T47D (cell line): ENCODE results near the gene FHDC1.

Source experiments
- DNase-seq, 2 experiments: peaks; one replicate each; pipeline versions ENCODE4 v3.0.0 to v3.0.0-alpha.2; 2011 to 2012; ENCODE audit warnings: low read depth in 1 of 2, low spot score in 1 of 2
- JUND ChIP-seq: IDR thresholded peaks from 2 replicates; pipeline ENCODE4 v1.6.1; 2012; ENCODE audit warnings: low read depth
- in situ Hi-C: cut with HindIII; loops from 2 replicates; pipeline ENCODE4 v1.10.0; 2016; ENCODE audit warnings: low sequenced_read_pairs, low pct_unique_long_range_greater_than_20kb

The FHDC1 gene

DNA sequence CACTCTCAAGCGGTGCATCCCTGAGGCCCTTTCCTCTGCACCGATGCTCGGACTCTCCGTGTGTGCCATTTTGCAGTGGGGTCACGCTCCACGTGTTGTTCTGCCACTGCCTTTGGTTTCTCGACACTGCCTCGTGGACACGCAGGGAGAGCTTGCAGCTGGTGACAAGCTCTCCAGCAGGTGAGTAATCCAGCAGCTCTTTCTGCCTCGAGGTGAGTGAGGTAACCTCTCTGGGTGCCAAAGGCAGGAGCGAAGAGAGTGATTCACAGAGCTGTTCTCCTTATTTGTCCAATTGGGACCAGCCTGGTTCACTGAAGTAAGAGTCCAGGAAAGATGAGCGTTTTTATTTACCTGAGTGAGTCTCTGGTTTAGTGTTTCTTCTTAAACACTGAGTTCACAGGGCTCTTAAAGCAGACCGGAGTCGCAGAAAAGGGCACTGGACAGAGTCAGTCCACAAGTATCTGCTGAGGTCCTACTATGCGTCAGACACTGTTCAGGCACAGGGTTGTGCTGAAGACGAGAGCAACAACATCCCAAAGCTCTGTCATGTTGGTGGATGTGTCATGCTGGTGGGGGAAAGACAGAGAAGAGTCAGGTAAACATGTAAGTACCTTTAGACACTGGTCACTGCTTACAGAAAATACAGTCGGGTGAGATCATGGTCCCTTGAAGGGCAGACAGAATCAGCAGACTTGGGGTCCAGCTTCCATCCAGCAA lies 61.8 kb downstream of the FHDC1 start:
- in situ Hi-C loops = no loop called here
- DNase-seq = peak; percentile 41 to 79
- no peak for TF ChIP-seq JUND

DNA sequence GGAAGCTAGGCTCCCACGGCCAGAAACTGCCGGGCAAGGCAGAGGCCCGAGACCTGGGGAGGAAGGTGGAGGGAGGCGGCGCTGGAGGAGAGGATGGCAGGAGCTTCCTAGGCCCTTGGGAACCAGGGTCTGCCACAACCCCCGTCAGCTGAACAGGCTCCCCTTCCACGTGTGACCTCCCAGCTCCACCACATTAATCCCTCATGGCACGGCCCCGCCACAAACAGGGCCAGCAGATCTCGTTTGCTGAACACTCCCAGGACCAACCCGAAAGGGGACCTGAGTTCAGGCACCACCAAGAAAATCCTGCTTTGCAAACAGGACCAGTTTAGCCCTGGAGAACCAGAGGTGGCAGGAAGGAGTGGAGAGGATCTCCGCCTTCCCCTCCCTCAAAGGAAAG lies 62.7 kb downstream of the FHDC1 start:
- TF ChIP-seq JUND = no peak
- in situ Hi-C loops = no loop called here
- DNase-seq = no peak

DNA sequence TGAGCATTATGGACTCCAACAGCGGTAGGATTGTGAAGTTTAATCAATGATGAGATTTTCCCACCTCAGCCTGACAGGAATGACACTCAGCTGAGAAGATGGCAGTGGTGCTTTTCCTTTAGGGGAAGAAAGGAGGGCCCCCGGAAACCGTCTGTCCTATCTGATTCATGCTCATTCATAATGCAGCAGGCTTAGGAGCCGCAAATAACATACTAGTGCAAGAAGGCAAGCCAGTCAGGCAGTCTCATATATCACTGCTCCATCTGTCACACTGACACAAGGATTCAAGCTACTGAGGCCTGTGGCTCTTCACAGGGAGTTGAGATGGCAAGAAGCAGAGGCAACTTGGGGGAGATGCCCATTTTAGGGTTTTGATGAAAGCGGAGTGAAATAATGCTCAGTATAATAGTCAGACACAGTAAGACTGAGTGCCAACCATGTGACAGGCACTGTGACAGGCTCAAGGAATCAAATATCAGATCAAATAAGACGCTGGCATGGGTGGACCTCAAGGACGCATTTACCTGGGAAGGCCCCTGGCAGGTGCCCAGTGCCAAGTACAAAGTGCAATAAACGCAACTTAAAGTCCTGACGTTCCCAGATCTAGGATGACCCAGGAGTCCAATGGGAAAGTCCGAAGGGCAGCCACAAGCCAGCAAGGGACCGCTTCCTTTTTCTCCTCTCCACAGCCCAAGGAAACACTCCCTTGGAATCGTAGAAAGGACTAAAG lies 63.4 kb downstream of the FHDC1 start:
- DNase-seq = no peak
- in situ Hi-C loops = no loop called here
- no peak for TF ChIP-seq JUND

DNA sequence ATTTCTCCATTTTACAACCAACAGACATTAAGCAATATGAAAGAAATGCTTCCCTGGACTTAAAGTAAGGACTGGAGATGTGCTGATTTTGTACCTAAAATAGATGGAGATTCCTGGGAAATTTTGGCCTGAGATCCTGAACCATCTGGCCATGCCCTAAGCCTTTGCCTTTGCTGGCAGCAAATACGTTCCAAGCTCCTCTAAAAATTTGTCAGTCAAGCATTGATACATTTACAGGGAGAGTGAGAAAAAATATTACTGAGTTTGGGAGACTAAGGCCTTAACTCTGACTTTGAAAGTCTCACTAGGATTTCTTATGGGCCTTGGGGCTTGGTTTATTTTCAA lies 63.9 kb downstream of the FHDC1 start:
- in situ Hi-C loops = no loop called here
- DNase-seq = no peak
- TF ChIP-seq JUND = no peak

DNA sequence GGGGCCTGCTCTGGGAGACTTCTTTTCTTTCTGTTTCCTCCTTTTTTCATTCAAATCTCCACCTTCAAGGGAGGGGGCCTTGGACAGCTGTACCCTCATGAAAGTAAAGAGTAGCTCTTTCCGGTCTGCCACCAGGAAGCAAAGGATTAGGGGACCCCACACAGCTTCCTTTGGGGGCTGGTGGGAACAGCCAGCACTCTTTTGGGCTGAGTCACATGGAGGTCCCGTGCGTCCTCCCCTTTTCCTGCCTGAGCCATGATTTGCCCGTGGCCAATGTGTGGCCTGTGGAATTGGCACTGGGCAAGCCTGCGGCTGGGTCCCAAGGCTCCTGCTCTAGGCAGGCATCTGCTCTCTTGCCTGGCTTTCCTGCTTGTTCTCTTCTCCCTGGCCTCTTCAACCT lies 65.5 kb downstream of the FHDC1 start:
- no peak for DNase-seq
- in situ Hi-C loops = no loop called here
- no peak for TF ChIP-seq JUND

DNA sequence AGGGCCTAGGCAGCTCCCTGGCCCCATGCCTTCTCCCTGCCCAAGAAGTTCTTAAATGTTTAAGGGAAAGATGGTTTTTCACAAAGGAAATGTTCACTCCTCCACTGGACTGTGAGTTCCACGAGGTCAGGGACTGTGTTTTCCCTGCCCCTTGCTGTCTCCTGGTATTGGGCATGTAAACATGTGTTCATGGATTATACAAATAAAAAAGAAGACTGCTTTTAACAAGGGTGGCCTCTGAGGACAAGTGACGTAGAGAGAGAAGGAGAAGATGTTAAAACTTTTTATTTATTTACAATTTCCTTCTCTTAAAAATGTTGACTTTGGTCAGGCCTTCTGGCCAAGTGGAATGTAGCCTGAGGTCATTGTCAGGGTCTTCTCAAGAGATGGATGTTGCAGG lies 66.0 kb downstream of the FHDC1 start:
- TF ChIP-seq JUND = no peak
- DNase-seq = no peak
- in situ Hi-C loops = no loop called here

DNA sequence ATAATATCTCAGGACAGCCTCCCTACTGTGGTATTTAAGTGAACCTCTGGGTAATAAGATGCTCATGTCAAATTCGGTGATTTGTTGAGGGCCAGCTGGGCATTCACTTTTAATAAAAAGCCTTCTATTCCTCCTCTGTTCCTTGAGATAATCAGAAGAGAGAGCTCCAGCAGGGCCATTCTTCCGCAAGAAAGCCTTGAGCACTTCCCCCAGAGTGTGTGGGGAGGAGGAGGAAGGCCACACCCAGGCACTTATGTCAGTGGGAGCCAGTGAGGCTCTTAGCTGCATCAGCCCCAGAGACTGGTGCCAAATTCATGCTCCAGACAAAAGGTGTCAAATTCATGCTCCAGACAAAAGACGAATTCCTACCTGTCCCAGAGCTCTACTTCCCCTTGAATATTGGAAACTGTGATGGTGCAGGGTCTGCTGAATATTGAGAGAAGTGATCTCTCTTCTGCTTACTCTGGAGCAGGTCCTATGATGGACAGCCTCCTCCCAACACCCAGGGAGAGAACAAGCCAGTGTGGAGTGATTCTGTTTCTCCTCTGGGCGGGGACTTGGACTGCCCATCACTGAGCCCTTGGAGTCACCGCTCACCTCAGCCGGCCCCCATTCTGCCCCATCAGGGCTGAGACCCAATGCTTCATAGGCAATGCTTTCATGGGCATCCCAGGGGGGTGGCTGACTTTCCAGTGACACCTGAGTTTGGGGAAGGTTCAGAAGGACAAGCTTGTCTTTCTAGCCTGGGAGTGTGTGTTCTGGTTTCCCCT lies 68.1 kb downstream of the FHDC1 start:
- DNase-seq = no peak
- in situ Hi-C loops = no loop called here

DNA sequence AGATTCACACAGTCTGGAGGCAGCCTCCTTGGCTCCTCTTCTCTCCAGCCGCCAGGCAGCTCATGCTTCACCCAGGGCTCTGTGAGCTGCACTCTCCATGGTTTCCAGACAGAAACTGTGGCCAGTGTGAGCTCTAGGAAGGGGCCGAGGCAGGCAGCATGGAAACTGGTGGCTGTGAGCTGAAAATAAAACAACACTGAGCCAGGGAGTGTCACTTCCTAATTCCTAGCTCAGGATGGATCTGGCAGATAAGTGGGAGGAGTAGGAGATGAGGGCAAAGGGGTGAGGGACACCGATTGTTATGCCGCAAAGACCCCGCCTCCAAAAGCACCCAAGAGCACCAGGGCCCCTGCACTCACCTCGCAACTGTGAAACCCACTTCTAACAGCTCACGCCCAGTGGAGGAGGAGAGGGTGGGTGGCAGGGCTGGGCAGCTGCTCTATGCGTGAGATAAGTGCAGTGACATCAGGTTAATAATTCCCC lies 69.8 kb downstream of the FHDC1 start:
- in situ Hi-C loops = no loop called here
- no peak for DNase-seq
- TF ChIP-seq JUND = no peak

More for the DNA sequence above, 68.1 kb downstream of the FHDC1 start:
- TF ChIP-seq JUND = no peak

DNA sequence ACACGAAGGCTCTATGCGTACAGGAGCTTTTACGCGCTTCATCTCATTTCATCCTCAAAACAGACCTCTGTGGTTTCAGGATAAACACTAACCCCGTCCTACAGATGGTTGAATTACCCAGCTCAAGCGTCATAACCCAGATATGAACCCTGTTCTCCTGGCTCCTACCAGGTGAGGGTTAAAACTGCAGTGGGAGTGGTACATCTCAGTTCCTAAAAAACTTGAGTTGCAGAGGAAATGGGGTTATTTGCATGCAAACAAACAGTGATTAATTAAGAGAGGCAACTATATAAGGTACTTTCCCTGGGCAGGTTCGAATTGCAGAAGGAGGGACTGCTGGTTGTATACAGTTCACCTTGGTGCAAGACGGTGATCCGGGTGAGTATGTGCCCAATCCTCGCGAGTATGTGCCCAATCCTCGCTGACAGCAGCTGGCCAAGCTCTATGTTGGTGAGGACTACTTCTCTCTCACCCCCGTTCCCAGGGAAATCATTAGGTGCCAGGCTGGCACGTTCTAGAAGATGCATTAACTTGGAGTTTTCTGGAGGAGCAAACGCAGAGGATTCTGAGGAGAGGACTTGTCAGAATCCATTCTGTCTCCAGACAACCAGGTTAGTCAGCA lies 72.6 kb downstream of the FHDC1 start:
- no peak for TF ChIP-seq JUND
- in situ Hi-C loops = no loop called here
- DNase-seq = no peak

DNA sequence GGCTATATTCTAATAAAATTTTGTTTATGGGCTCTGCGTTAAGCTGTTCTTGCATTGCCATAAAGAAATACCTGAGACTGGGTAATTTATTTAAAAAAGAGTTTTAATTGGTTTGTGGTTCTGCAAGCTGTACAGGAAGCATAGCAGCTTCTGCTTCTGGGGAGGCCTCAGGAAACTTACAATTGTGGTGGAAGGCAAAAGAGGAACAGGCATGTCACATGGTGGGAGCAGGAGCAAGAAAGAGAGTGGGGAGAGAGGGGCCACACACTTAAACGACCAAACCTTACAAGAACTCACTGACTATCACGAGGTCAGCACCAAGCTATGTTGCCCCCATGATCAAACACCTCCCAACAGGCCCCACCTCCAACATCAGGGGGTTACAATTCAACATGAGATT lies 74.0 kb downstream of the FHDC1 start:
- DNase-seq = no peak
- no peak for TF ChIP-seq JUND
- in situ Hi-C loops = no loop called here

DNA sequence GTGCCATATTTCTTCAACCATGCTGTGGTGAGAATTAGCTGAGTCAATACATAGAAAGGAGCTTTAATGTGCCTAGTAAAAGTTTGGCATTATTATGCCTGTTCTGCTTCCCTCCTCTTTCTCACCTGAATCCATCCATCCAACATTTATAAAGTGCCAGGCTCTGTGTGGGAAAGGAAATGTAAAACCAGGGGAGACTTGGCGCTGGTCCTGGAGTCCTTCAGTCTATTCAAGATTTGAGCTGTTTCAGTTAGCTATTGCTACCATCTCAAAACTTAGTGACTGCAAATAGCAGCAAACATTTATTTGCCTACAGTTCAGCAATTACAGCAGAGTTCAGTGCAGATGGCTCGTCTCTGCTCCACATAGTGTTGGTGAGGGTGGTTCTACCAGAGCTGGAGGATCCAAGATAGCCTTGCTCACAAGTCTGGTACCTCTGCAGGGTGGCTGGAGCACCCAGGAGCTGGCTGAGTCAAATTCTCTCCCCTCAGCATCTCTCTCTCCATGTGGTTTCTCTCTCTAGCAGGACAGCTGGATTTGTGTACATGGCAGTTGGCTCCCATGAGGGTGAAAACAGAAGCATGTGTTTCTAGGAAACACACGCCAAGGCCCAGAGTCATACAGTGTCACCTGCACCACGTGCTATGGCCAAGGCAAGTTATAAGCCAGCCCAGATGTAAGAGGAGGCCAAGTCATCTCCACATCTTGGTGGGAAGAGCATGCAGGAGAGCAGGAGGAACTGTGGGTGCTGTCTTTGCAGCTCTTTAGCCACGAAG lies 77.3 kb downstream of the FHDC1 start:
- no peak for DNase-seq
- in situ Hi-C loops = no loop called here
- TF ChIP-seq JUND = no peak

DNA sequence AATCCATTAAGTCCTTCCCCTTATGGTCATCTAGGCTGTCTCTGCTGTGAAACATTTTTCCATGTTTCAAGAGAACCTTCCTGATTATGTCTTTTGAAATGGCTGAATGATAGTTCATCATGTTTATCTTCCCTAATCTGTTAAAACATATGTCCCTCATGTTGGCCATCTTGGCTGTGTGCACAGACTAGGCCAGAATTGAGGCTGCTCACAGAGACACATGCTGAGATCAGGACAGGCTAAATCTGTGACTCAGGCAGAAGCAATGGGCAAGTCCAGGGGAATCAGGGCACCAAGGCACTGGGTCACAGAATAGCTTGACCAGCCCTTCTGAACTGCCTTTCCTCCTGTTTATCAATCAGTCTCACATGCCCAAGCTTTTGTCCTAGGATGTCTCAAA lies 78.3 kb downstream of the FHDC1 start:
- no peak for TF ChIP-seq JUND
- no peak for DNase-seq
- in situ Hi-C loops = no loop called here
